Astrocyte of the hippocampus (primary cell): Measurements from ENCODE around the gene SPATA18.
"Not testable (repeated sequence)": the region's sequence is repeated elsewhere in the genome, so short reads cannot be mapped to it uniquely, and the experiment has no call there.

Experiments
- DNase-seq: peaks from one replicate; pipeline ENCODE4 v3.0.0; 2011; ENCODE audit warnings: low read depth, low spot score

The SPATA18 gene

GRCh38 chr4:52106191-52106590 lies 55.1 kb downstream of the SPATA18 start:
- DNase-seq: no peak

GRCh38 chr4:52106660-52107059 lies 55.6 kb downstream of the SPATA18 start:
- DNase-seq: no peak

- DNase-seq: peak; percentile 41
Observed at GRCh38 chr4:52107336-52107735, 56.2 kb downstream of the SPATA18 start.

GRCh38 chr4:52107745-52108144 lies 56.6 kb downstream of the SPATA18 start:
- no peak for DNase-seq

GRCh38 chr4:52110171-52110570 lies 59.1 kb downstream of the SPATA18 start:
- no peak for DNase-seq

DNA sequence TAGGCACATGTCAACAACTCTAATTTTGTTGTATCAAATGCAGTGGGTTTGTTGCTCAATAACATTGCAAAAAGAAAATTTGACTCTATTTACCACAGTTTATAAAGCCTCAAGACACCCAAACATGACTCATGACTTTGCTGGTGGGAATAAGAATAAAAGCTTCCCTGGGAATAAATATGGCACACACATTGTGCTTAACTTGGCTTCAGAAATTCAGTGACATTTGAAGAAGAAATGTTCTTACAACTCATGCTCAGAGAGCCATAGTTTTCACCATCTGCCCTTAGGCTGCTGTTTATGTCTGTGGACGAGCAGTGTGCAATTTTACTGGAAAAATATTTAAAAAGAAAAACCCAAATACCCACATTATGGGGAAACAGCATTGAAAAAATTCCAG lies 60.9 kb downstream of the SPATA18 start:
- DNase-seq: no peak

DNA sequence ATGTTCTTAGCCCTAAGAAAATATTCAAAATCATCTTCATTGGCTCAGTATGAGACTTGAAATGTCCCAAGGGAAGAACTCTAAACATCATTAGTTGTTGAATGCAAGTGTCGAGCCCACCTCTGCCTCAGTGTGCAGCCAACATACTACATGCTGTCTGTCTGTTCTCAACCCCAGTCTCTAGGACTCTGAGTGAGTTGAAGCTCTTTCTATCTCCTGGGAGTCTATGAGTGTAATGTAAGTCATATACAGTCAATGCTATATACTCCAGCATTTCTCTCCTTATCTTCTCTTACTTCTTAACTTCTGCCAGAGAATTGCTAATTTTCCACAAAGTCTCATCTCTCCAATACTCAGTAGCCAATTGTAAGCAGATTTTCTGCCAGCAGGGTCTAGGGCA lies 61.3 kb downstream of the SPATA18 start:
- DNase-seq: no peak

DNA sequence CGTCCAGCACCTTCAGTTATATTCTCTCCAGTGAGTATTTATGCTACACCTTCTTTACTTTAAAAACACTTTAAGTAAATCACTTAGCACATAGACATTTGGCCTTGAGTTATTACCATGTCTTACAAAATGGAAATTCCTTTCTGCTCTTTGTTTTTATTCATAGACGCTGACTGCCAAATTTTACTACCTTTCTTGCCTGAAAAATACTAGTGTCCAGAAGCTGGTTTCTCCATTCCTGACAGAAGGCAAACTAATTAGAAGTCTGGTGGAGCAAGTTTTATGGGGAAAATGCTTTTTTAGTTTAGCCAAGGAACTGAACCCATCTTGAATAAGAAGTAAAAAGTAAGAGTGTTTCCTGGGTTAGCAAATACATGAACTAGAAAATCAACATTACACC lies 65.5 kb downstream of the SPATA18 start:
- DNase-seq: no peak

DNA sequence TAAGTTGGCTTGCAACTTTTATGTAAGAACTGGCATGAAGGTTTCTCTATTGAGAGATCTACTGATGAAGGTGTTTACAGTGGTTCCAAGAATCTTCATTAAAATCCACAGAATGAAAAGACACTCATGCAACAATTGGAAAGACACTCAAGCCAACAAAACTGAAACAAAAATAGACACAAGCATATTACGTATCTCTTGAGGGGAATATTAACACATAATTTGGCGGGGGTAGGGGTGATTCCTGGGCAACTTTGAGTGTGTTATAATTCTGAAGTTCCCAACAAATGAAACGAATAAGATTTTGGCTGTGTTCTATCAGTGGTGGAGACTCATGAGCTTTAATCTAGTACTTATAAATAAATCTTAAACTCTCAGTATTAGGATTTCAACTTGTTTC lies 75.1 kb downstream of the SPATA18 start:
- DNase-seq: no peak

DNA sequence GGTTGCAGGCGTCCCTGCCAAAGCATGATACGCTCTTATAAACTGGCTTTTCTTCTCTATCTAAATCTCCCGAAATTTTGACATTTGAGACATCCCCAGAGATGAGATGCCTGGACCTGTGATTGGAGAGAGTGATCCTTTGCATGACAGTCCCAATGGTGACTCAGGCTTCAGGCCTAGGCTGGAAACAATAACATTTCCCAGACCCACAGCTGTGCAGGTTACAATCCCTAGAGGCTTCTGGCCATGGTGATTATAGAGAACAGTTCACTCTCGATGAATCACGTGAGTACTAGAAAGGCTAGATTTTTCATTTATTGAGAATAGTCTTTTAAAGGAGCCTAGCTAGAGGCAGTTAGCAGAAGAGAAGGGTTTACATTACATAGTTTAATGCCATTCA lies 75.9 kb downstream of the SPATA18 start:
- DNase-seq: no peak

DNA sequence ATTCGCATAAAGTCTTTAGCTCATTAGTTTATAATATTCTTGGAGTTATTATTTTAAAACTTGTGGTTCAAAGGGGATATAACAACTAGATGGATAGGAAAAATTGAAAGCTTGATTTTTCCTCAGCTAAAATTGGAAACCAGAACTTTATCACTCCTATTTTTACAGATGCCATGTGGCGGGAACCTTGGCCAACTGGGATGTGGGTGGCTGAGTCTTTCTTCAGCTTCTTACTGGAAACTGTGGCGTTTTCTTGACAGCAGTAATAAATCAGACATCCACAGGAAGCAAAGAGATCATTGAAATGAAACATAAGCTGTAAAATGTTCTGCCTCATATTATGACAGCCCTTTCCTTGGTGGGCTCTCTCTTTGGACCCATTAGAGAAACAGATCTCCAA lies 84.1 kb downstream of the SPATA18 start:
- no peak for DNase-seq

GRCh38 chr4:52137152-52137551 lies 86.0 kb downstream of the SPATA18 start:
- DNase-seq: not testable (repeated sequence)

- no peak for DNase-seq
Observed at GRCh38 chr4:52142816-52143215, 91.7 kb downstream of the SPATA18 start.

DNA sequence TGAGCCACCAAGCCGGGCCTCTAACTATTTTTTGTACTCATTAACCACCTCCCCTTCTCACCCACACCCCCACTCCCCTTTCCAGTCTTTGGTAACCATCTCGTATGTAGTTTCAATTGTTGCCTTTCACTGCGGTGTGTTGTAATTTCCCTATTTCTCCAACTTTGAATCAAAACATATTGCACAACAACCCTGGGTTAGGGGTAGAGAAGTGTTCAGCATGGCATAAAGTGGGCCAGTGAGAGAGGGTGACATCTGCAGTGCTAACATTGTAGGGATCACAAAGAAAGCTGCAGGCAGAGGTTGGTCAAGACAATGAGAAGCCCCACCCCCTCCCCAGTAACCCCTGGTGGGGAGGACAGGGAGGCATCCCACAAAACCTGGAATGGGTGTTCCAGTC lies 92.7 kb downstream of the SPATA18 start:
- DNase-seq: no peak

GRCh38 chr4:52144372-52144771 lies 93.3 kb downstream of the SPATA18 start:
- DNase-seq: no peak
